Gastrocnemius medialis (tissue), 4 donors: ENCODE results near the gene GPR142.

Experiments
- CTCF ChIP-seq, 5 experiments: fragments of 450-650 bp in 3 of 5; fragments of 200-600 bp in 2 of 5; sonication (generic) in 2 of 5; IDR thresholded peaks in 4 of 5; conservative IDR thresholded peaks in 1 of 5; 1 replicate in 4 of 5; 2 replicates in 1 of 5; pipeline ENCODE4 v1.5.1; 2016 to 2019; ENCODE audit warnings: antibody characterized with exemption in 5 of 5, mild to moderate bottlenecking in 3 of 5, moderate library complexity in 3 of 5
- POLR2A ChIP-seq, 2 donors: fragments of 450-650 bp; IDR thresholded peaks; one replicate each; pipeline ENCODE4 v1.6.1; 2017; ENCODE audit warnings: antibody characterized with exemption in 2 of 2, mild to moderate bottlenecking in 2 of 2, moderate library complexity in 2 of 2

- TF ChIP-seq POLR2A (IDR thresholded peaks at IDR 0.05): no peak
- TF ChIP-seq CTCF (IDR thresholded peaks at IDR 0.05 in 4 of 5, conservative IDR thresholded peaks at IDR 0.05 in 1 of 5): no peak
Observed at GRCh38 chr17:74329378-74329777, 37.9 kb upstream of the GPR142 start.
